BJ (cell line): ENCODE data around the gene CAPS. TPM values are rescaled to one million over a fixed set of nuclear protein-coding genes. Genes with fewer than 3 reads are reported as not detected.

Source experiments
- CTCF ChIA-PET: fragments of 350-600 bp; formaldehyde crosslinking; extraction: SDS; loops from one replicate; lab custom pipeline; 2021; ENCODE audit warnings: antibody characterized with exemption, inconsistent platforms; lab: Yijun Ruan, JAX
- POLR2A ChIA-PET: fragments of 300-600 bp; sonication (Branson Sonifier 250); formaldehyde crosslinking; extraction: SDS; loops from one replicate; lab custom pipeline; 2021; ENCODE audit warnings: antibody characterized with exemption; lab: Charles Lee
- DNase-seq: peaks from one replicate; pipeline ENCODE4 v3.0.0-alpha.2; 2011; ENCODE audit warnings: low read depth
- H3K27me3 ChIP-seq: 2 replicates; pipeline ENCODE4 v1.6.0; 2011; ENCODE audit warnings: low read length; ENCODE audit not compliant: control insufficient read depth, insufficient read depth
- H3K36me3 ChIP-seq: 2 replicates; pipeline ENCODE4 v1.5.1; 2011; ENCODE audit warnings: low read length; ENCODE audit not compliant: control insufficient read depth, insufficient read depth
- H3K4me3 ChIP-seq: 2 replicates; pipeline ENCODE4 v1.5.1; 2011; ENCODE audit warnings: low read depth, mild to moderate bottlenecking, control low read depth, low read length
- polyA plus RNA-seq: library from polyadenylated mRNA; depleted of rRNA; stranded (reverse); fragments of >200 nt; gene quantifications from 2 replicates; pipeline ENCODE4 v1.2.3, GENCODE V29; 2011
- TF ChIP-seq, protein P1 (sequence below): IDR thresholded peaks from 2 replicates; pipeline ENCODE4 v1.5.1; 2011; ENCODE audit warnings: low read depth, mild to moderate bottlenecking, control low read depth, inconsistent platforms, low read length, moderate library complexity; ENCODE audit not compliant: insufficient read depth

Gene CAPS
- polyA plus RNA-seq, 1 experiment = 5.6 TPM

DNA sequence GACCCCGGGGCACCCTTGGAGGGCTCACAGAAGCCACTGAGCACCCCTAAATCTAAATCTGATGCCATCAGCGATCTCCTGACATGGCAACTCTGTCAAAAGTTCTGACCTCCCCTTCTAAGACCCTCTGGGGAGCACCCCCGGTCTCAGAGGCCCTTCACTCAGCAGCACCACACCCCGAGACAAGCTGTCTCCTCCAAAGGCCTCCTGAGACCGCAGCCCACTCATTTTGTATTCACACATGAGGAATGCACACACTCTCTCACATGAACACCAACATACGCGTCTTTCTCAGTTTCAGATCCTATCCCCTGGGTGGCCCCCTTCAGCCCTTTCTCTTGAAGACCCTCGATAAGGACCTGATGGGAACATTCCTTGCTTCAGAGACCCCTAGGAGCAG lies 13.1 kb upstream of the CAPS start:
- POLR2A ChIA-PET = no interaction called here
- no peak for DNase-seq
- no peak overlapping the region for H3K4me3 ChIP-seq
- peaks cover 12% of the 10 kb centered on the region for H3K36me3 ChIP-seq
- TF ChIP-seq, protein P1, sequence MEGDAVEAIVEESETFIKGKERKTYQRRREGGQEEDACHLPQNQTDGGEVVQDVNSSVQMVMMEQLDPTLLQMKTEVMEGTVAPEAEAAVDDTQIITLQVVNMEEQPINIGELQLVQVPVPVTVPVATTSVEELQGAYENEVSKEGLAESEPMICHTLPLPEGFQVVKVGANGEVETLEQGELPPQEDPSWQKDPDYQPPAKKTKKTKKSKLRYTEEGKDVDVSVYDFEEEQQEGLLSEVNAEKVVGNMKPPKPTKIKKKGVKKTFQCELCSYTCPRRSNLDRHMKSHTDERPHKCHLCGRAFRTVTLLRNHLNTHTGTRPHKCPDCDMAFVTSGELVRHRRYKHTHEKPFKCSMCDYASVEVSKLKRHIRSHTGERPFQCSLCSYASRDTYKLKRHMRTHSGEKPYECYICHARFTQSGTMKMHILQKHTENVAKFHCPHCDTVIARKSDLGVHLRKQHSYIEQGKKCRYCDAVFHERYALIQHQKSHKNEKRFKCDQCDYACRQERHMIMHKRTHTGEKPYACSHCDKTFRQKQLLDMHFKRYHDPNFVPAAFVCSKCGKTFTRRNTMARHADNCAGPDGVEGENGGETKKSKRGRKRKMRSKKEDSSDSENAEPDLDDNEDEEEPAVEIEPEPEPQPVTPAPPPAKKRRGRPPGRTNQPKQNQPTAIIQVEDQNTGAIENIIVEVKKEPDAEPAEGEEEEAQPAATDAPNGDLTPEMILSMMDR = no peak
- H3K27me3 ChIP-seq = no peaks in the 10 kb centered on the region
- CTCF ChIA-PET = interaction anchor here (0.6 to 5.3 kb wide), 3 partner anchors 9 to 97 kb away, joined by 3 to 40 read pairs (median 21); no protein-coding TSS in a partner anchor

DNA sequence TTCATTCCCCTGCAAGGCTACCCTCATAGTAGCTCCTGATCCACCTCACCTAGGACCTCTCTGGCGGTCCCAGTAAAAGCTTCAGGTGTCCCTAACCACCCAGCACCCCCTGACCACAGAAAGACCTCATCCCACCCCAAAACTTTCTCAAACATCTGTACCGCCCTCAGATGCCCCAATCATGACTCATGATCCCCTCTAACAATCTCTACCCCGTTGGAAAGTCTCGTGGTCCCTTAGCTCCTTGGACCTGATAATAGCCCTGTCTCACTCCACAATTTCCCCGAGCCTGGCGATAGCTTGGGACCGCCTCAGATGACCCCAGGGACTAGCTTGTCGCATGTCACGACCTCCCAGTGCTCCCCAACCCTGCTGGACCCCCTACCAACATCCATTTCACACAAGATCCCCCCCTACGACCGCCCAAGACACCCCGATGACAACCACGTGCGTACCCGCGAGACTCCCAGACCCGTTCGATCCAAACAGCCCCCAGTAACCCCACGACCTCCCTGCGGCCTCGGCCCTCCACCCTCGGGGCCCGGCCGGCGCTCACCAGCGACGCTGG lies 10.9 kb upstream of the CAPS start:
- TF ChIP-seq, protein P1 = no peak
- ChIA-PET CTCF (interaction anchor here (1.2 to 5.3 kb wide), 7 partner anchors 11 to 134 kb away, joined by 3 to 40 read pairs (median 5); no protein-coding TSS in a partner anchor), POLR2A (no interaction called here)
- DNase-seq = no peak
- H3K36me3 ChIP-seq = peaks cover 5% of the 10 kb centered on the region
- no peaks in the 10 kb centered on the region for H3K27me3 ChIP-seq
- H3K4me3 ChIP-seq = peak overlapping the region; percentile 100

DNA sequence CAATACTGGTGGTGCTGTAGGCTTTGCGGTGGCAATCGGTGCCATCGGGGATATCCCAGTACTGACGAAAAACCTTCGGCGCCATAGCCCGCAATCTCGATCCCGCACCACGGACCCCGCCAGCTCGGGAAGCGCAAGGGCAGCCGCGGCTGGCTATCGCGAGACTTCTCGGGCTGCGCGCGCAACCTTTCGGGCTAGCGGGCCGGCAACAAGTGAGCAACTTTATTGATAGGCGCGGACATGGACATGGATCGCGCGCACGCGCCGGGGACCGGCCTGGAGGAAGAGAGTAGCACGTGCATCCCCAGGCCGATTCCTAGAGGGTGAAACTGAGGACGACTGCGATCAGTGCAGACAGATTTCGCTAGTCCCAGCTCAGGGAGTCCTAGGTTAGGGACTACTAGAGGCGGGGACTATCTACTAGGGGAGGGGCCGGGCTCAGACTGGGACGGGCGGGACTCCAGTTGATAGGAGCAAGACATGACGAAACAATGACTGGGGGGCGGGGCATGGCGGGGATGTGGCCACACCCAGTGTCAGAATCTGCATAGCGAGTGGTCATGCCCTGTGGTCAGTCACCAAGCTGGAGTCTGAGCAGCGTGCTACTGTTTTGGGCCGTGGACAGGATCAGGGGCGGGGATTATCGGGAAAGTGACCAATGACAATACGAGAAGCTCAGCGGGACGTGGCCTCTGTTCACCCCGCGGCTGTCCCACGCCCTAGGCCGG lies 10.3 kb upstream of the CAPS start, which contains the start of gene NDUFA11:
NDUFA11 (minus strand) TSS at position 167 of the 728 bp plus-strand sequence; CDS start at position 85, 82 bp downstream.
- Histone ChIP-seq H3K36me3 (peaks cover 5% of the 10 kb centered on the region), H3K4me3 (peak within 1 kb of the TSS; percentile 100), H3K27me3 (no peaks in the 10 kb centered on the region)
- no peak for DNase-seq
- TF ChIP-seq, protein P1 = no peak
- POLR2A ChIA-PET = interaction anchor here (0.6 to 1.0 kb wide), 2 partner anchors 33 to 76 kb away, joined by 3 read pairs; no protein-coding TSS in a partner anchor
- CTCF ChIA-PET = interaction anchor here (1.2 to 5.3 kb wide), 5 partner anchors 12 to 119 kb away, joined by 3 to 40 read pairs (median 7); no protein-coding TSS in a partner anchor

DNA sequence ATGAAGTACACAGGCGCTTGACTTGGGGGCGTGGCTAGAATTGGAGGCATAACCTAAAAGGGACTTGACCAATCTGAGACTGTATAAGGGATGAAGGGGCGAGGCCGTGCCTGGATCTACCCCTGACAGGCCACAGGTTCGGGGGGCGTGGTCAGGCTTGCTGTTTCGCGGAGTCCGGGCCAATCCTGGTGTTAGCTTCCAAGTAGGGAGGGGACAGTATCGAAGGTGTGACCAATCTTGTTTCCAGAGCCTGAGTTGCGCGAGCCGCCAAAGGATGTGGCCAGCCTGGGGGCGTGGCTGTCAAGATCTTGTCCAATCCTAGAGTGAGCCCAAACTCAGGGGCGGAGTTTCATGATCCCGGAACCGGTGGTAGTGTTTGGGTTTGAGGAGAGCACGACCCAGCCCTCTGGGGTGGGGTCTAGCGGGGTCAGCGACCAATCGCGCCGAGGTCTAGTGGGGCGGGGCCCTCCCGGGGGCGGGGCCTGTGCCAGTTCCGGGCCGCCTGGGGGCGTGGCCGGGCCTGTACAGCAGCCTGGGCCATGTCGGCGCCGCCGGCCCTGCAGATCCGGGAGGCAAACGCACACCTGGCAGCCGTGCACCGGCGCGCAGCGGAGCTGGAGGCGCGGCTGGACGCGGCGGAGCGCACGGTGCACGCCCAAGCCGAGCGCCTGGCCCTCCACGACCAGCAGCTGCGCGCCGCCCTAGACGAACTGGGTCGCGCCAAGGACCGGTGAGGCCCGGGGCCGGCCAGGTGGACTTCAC lies 9.5 kb upstream of the CAPS start, which contains the start of gene VMAC:
VMAC (plus strand) TSS at position 521 of the 762 bp plus-strand sequence; CDS start at position 540, 19 bp downstream.
- POLR2A ChIA-PET = interaction anchor here (0.6 to 1.0 kb wide), 2 partner anchors 34 to 76 kb away, joined by 3 read pairs; no protein-coding TSS in a partner anchor
- peak; percentile 100 for DNase-seq
- TF ChIP-seq, protein P1 = no peak
- Histone ChIP-seq H3K4me3 (peak within 1 kb of the TSS; percentile 100), H3K36me3 (peaks cover 7% of the 10 kb centered on the region), H3K27me3 (no peaks in the 10 kb centered on the region)
- CTCF ChIA-PET = interaction anchor here (1.6 to 5.3 kb wide), 3 partner anchors 13 to 101 kb away, joined by 7 to 40 read pairs (median 21); no protein-coding TSS in a partner anchor
